GM19099 (cell line): Measurements from ENCODE around the gene CKS1B.
A peak's percentile ranks its signal among the peaks of the same experiment; 100 is the strongest.

ENCODE experiments used
- POLR2A ChIP-seq: IDR thresholded peaks from 3 replicates; pipeline ENCODE4 v1.6.1; 2011; ENCODE audit warnings: low read depth; ENCODE audit not compliant: insufficient read length; ENCODE audit errors: extremely low read depth

CKS1B gene

DNA sequence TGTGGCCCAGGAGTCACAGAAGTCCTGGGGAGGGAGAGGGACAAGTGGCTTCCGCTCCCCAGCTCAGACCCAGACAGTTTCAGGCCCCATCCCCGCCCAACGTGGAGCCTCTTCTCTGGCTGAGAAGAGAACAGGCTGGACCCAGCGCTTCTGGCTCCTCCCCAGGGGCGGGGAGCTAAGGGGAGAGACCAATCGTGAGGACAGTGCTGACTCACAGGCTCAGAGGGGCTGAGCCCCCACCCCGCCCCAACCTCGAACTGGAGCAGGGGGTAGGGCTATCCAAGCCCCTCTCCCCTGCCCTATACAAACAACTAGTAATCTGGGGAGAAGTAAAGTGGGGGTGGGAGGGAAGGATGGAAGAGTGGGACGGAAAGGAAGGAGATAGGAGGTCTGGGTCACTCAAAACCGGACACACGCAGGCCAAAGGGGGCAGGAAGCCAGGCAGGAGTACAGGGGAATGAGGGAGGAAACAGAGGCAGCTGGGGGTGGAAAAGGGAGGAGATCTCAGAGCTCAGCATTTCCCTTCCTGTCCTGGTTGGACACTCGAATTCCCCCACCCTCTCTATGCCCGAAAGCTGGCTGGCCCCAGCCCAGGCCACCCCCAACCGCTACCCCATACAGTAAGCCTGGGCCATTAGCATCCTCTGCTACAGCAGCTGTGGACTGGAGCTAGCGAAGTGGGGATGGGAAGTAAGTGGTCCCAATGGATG lies 3.7 kb upstream of the CKS1B start, which contains the start of gene SHC1:
Gene SHC1, minus strand, starts transcription at position 117 of the 710 bp plus-strand sequence. CDS start 221 bp downstream, outside the sequence.
- TF ChIP-seq POLR2A = peak; percentile 45

DNA sequence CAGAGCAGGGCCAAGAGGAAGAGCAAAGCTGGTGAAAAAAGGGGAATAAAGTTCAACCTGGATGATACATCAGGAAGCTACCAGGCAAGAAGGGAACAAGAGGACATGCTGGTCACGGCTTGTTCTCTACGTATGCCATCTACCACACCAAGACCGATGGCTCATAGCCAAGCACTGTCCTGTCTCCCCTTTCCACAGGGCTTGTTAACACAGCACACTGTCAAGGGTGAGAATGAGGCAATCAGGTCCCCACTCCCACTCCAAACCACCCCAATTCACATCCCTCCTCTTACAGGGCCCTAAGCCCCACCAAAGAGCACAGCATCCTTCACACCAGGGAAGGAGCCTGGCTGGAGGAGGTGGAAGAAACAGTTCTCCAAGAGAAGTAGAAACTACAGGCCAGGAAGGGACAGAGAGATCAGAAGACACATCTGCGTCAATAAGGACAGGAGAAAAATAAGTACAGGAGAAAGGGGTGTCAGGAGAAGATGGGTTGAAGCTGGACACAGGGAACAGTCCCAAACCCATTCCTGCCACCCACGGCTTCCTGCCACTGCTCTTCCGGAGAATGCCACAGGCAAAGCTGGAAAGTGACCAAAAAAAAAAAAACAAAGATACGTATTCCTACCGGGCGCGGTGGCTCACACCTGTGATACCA lies 3.0 kb upstream of the CKS1B start:
- TF ChIP-seq POLR2A = no peak

DNA sequence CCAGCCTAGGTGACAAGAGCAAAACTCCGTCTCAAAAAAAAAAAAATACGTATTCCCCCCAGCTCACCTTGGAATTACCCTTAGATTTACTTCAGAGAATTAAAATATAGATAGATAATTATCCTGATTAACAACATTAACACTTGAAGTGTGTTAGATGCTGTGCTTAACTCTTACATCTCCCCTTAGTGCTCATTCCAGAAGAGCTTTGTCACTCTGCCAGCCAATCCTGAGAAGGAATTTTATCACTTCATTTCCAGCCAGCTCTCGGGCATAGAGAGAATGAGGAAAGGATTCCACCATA lies 2.3 kb upstream of the CKS1B start:
- TF ChIP-seq POLR2A = no peak

DNA sequence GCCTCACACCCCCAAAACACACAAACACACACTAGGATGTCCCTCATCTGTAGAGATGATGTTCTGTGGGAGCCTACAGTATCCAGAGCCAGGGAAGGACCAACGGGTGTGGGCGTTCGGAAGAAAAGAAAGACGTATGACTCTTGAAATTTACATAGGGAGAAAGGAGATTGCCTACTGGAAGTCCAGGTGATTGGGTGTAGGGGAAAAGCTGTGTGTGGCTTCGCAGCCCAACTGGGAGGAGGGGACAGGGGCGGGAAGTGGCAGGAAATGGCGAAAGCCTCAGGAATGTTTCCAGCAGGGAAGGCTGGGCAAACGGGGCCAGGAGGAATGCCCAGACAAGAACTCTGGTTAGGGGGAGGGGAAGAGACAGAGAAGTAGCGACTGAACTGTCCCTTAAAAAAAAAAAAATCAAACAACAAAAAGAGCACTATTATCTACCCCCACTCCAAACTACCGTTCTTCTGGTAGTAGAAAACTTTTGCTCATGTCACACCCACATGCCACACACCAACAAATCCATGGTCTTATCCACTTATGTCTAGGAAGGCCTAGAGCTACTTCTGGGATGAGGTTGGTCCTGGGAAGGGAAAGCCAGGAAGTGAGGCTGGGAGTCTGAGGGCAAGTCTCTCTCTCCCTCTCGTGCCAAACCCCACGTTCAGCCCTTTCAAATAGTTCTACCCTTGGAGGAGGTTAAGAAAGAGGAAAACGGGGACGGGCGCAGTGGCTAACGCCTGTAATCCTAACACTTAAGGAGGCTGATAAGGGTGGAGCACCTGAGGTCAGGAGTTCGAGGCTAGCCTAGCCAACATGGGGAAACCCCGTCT lies 1.8 kb upstream of the CKS1B start:
- TF ChIP-seq POLR2A = no peak

DNA sequence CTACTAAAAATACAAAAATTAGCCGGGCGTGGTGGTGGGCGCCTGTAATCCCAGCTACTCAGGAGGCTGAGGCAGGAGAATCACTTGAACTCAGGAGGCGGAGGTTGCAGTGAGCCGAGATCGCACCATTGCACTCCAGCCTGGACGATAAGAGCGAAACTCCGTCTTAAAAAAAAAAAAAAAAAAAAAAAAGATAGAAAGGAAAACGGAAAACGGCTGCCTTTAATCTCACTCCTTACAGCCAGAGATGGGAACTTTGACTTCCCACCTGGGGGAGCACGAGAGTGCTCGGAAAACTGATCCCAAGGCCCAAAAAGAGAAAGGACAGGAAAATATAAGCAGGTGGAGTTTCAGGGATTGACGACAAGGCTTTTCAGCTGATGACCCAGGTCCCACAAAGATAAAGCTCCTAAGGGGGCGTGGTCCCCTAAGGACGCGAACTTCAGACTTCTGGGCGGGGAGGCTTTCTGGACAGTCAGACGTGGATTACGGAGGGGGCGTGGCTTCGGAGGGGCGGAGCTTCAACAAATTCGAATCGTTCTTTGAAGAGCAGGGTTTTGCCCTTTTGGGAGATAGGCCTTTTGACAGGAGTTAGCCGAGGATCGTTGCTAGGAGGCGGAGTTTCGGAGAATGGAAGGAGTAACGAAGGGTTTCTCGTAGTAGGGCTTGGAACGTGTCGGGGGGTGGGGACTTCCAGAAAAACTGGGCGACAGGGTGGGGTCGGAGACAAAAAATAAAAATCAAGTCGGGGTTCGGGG lies 958 bp upstream of the CKS1B start:
- TF ChIP-seq POLR2A = peak; percentile 58

DNA sequence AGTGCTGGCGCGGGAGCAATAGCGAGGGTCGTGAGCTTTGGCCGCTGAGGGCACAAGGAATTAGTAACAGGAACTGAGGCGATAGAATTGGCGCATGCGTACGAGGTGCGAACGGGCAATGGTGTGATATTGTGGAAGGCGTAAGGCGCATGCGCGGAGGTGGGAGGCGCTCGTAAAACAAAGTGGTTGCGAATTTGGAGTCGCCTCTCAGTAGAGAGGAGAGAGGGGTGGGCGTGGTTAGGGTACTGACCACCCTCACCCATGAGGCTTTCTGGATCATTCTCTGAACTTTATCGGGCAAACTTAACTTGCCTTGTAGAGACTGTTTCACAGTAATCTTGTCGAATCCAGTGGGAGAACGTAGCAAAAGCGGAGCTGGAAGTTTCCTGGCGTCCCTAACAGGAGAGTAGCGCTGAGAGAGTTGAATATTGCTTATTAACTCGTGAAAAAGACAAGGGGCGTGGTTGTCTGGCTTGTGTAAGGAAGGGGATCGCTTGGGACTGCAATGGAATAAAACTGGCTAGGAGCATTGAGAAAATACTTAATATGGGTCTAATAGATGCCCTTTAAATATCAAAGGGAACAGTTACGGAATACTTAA lies 427 bp downstream of the CKS1B start:
- TF ChIP-seq POLR2A = peak; percentile 51

DNA sequence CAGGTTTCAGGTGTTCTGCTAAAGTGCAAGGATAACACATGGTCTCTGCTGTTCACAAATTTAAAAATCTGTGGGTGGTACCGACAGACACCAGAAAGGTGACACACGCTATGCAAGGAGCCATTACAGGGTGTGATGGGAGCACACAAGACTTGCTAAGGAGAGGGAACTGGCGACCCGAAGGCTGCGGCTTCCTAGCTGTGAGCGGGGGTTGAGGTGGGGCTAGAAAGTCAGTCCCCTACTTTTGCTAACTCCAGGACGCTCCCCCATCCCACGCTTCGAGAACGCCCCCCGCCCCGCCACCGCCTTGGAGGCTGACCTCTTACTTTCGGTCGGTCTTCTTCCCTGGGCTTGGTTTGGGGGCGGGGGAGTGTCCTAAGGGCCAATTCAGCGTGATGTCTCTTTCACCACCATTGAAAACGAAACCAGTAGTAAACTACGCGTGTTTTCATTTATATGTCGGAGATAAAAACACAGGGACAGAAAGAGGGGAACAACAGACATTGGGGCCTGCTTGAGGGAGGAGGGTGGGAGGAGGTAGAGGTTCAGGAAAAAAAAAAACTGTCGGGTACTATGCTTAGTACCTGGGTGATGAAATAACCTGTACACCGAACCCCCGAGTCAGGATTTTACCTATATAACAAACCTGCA lies 1.1 kb downstream of the CKS1B start:
- peak; percentile 45 for TF ChIP-seq POLR2A

DNA sequence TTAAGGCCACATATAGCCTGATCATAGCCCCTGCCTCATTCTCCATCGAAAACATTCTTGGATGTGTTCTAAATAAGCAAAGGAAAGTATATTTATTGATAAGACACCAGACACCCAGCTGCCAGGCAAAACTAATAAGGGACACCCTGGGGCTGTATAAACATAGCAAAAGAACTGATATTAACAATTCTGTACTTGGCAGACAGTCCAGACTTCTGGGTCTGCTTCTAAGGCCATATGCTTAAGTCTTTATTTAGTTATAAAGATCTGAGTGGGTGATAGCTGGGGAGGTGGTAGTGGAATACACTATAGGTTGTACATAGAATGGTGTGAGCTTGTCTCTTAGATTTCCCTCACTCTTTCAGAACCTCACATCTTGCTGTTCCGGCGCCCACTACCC lies 3.9 kb downstream of the CKS1B start:
- no peak for TF ChIP-seq POLR2A

DNA sequence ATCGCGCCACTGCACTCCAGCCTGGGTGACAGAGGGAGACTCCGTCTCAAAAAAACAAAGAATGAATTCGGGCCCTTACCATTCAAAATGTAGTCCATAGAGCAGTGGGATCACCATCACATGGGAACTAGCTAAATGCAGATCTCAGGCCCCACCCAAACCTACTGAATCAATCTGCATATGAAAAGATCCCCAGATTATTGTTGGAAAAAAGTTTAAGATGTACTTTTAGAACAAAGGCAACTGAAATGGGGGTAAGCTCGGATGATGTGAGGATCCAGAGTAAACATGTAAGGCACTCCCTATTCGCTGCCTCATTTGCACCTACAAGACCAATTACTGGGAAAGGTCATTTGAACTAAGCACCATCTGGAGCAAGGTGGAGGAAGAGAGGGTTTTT lies 7.9 kb downstream of the CKS1B start:
- no peak for TF ChIP-seq POLR2A

DNA sequence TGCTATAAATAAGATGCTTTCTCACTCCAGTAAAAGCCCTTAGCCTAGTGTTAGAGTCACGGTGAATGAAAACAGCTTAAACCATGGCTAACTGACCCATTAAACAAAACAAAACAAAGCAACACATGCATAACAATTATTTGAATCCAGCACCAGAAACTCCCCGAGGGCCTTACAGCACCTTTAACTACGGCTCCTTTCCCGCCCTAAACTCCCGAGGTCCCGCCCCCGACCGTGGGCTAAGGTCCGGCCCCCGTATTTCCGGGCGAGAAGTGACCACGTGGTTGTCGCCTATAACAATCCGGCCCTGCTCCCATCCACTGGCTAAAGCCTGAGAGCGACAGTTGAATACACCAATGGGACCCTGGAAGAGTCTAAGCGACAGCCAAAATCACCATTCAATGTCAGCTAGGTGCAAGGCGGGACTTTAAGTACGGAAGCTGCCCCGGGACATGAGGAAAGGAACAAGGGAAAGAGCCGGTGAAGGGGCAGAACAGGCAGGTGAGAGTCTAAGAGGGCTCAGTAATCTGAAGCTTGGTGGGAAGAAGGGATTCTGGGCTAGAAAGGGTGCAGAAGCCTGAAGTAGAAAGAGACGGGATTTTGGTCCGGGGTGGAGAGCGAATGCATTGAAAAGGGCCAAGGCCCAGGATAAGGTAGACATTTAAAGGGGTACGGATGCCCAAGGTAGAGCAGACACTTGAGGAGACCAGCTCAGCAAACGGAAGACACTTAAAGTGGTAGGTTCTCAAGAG lies 8.6 kb downstream of the CKS1B start, which contains the start of gene FLAD1:
Gene FLAD1, plus strand, starts transcription at position 448 of the 752 bp plus-strand sequence. CDS start 351 bp downstream, outside the sequence.
- peak; percentile 72 for TF ChIP-seq POLR2A

DNA sequence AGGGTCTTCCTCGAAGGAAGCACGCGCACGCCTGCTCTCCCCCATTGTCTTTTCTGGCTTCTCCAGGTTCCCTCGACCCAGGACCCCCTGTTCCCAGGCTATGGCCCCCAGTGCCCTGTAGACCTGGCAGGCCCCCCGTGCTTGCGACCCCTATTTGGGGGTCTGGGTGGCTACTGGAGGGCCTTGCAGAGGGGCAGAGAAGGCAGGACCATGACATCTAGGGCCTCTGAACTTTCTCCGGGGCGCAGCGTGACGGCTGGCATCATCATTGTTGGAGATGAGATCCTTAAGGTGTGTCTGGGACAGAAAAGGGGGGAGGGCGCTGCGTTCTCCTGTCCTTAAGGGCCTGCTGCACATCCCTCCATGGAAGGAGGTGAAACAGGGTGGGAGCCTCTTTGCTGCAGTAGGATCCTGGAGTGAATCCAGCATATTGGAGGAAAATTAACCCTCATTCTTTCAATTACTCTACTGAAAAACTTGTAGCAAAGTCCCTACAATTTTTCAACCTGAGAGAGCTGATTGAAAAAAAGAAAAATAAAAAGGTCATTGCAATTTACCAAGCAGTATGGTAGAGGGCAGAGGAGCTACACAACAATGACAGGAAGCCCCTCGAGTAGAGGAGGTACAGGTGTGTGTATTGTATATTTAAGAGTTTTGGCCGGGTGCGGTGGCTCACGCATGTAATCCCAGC lies 9.4 kb downstream of the CKS1B start:
- no peak for TF ChIP-seq POLR2A

DNA sequence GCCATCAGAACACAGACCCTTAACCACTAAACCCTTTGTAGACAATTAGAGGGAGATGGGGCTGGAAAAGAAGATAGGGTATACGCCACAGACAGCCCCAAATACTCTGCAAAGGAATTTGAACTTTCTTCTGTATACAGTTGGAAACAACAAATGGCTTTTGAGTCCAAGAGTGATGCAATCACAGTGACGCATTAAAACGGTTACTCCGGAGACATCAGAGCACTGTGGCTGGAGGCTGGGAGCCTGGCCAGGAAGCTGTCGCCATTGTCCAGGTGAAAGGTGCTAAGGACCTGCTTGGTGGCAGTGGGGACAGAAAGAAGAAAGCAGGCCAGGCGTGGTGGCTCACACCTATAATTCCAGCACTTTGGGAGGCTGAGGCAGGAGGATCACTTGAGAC lies 12.8 kb downstream of the CKS1B start:
- TF ChIP-seq POLR2A = no peak
